Activated CD4-positive, alpha-beta T cell treated with anti-CD3 and anti-CD28 coated beads, Interleukin-2, Interleukin-4, amounts not matched to agents 100 ng/mL and 50 ng/mL, durations not matched to agents 16 hours and 8 hours (primary cell): Measurements from ENCODE around the gene TOP2A.
"Not testable (repeated sequence)": the region's sequence is repeated elsewhere in the genome, so short reads cannot be mapped to it uniquely, and the experiment has no call there.

Source experiments
- DNase-seq: peaks from one replicate; pipeline ENCODE4 v3.0.0-alpha.2; 2020; ENCODE audit warnings: low spot score

TOP2A gene

GRCh38 chr17:40430272-40431230, 12.9 kb upstream of the TOP2A start:
- DNase-seq = no peak

- peak; percentile 71 for DNase-seq
Measured at GRCh38 chr17:40427002-40427491, 9.4 kb upstream of the TOP2A start.

GRCh38 chr17:40425741-40426140, 8.0 kb upstream of the TOP2A start:
- DNase-seq = no peak

GRCh38 chr17:40422990-40423633, 5.4 kb upstream of the TOP2A start:
- DNase-seq = no peak

GRCh38 chr17:40419559-40420331, 2.0 kb upstream of the TOP2A start:
- peak; percentile 40 for DNase-seq

GRCh38 chr17:40418428-40418706, 671 bp upstream of the TOP2A start:
- no peak for DNase-seq

GRCh38 chr17:40417258-40417608, 463 bp downstream of the TOP2A start:
- peak; percentile 35 for DNase-seq

- no peak for DNase-seq
Measured at GRCh38 chr17:40416671-40417070, 1.0 kb downstream of the TOP2A start.

GRCh38 chr17:40415390-40415789, 2.3 kb downstream of the TOP2A start:
- peak; percentile 47 for DNase-seq

- DNase-seq = not testable (repeated sequence)
Measured at GRCh38 chr17:40414312-40414711, 3.4 kb downstream of the TOP2A start.

- no peak for DNase-seq
Measured at GRCh38 chr17:40412880-40413279, 4.8 kb downstream of the TOP2A start.

GRCh38 chr17:40411821-40412220, 5.9 kb downstream of the TOP2A start:
- DNase-seq = no peak

GRCh38 chr17:40410082-40410481, 7.6 kb downstream of the TOP2A start:
- DNase-seq = no peak

- DNase-seq = not testable (repeated sequence)
Measured at GRCh38 chr17:40409540-40409939, 8.2 kb downstream of the TOP2A start.

GRCh38 chr17:40407460-40407859, 10.2 kb downstream of the TOP2A start:
- DNase-seq = no peak

GRCh38 chr17:40404003-40404402, 13.7 kb downstream of the TOP2A start:
- no peak for DNase-seq

GRCh38 chr17:40402668-40403067, 15.0 kb downstream of the TOP2A start:
- no peak for DNase-seq

GRCh38 chr17:40399185-40399584, 18.5 kb downstream of the TOP2A start:
- DNase-seq = peak; percentile 23

GRCh38 chr17:40386555-40386954, 31.1 kb downstream of the TOP2A start:
- not testable (repeated sequence) for DNase-seq

- DNase-seq = no peak
Measured at GRCh38 chr17:40382251-40382650, 35.4 kb downstream of the TOP2A start.

GRCh38 chr17:40378966-40379365, 38.7 kb downstream of the TOP2A start:
- DNase-seq = no peak

GRCh38 chr17:40377832-40378231, 39.9 kb downstream of the TOP2A start:
- no peak for DNase-seq

GRCh38 chr17:40376541-40376940, 41.2 kb downstream of the TOP2A start:
- peak; percentile 17 for DNase-seq
